Measurements from ENCODE around the gene MIDN.
A peak's percentile ranks its signal among the peaks of the same experiment; 100 is the strongest.

Gene MIDN

DNA sequence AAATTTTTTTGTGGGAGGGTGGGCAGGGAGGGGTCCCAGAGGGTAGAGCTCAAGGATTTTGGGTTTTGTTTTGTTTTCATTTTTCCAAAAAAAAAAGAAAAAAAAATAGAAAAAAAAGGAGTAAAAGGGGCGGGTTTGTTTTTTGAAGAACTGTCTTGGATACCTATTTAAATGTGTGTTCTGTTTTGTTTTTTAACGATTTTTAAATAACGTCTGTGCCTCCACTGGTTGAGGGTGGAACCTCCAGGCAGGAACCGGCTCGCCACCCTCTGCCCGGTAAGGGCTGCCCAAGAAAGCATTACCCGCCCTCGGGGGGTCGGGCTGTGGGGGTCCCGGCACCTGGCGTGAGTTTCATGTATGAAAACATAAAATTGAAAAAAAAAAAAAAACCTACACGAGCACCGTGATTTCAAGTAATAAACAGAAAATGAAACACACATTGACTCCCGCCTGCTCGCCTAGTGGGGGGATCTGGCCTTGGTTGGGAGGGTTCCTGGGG, 10.4 kb downstream of the MIDN start:
- DNase-seq (ENCODE audit: low spot score) = no peak

DNA sequence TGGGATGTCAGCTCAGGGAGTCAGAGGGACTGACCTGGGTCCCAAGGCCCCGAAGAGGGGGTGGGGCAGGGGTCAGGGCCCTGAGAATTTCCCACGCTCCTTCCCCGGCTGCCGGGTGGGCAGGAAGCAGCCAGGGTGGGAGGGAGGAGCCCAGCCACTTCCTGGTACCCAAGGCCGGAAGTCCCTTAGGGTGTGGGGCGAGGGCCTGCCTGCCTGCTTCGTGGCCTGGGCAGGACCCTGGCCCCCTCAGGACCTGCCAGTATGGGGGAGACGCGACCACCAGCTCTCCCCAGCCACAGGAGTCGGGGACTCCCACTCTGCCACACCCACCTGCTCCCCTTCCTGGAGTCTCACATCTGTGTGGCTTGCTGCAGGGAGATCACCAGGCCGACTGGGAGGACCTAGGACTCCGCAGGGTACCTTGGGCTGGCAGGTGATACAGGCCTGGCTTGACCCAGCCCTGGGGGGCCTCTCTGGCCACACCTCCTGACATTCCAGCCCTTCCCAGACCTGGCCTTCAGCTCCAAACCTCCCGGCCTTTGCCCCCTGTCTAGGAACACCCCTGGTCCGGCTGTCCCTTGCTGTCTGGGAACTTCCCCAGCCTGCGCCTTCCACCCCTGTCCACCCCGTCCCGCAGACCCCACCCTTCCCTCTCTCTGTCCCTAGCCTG, 11.0 kb downstream of the MIDN start:
- DNase-seq (ENCODE audit: low spot score) = peak; percentile 60

DNA sequence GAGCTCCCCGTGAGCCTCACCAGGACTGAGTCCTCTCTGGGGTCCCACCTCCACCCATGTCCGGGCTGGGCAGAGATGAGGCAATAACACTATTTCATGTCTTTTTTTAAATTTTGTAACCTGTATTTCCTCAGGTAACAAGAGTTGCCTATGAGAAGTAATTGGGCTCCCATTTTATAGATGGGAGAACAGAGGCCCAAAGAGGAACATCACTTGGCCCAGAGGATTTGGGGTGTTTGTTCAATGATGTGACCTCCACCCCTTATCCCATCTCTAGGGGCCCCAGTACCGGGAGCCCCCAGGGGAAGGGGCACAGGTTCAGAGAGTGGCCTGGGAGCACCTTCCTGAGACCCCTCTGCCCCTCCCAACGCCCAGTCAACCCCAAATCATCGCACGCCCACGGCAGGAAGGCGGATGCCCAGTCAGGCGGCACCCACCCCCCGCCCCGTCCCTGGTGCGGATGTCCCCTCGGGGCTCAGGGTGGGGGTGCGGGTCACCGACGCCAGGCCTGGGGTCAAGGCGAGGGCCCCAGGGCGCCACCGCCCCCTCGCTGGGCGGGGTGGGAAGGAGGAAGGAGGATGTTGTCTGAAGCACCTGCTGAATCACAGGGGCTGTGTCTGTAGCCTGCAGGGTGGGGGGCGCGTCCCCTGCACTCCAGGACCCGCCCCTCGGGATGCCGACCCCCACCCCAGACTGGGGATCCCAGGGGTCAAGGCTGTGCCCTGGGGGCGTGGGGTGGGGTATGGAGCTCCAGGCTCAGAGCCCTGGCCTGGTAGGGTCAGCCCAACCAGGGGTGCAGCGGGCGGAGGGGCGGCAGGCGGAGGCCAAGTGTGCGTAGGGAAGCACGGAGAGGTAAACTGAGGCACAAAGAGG, 11.7 kb downstream of the MIDN start:
- no peak for DNase-seq (ENCODE audit: low spot score)

DNA sequence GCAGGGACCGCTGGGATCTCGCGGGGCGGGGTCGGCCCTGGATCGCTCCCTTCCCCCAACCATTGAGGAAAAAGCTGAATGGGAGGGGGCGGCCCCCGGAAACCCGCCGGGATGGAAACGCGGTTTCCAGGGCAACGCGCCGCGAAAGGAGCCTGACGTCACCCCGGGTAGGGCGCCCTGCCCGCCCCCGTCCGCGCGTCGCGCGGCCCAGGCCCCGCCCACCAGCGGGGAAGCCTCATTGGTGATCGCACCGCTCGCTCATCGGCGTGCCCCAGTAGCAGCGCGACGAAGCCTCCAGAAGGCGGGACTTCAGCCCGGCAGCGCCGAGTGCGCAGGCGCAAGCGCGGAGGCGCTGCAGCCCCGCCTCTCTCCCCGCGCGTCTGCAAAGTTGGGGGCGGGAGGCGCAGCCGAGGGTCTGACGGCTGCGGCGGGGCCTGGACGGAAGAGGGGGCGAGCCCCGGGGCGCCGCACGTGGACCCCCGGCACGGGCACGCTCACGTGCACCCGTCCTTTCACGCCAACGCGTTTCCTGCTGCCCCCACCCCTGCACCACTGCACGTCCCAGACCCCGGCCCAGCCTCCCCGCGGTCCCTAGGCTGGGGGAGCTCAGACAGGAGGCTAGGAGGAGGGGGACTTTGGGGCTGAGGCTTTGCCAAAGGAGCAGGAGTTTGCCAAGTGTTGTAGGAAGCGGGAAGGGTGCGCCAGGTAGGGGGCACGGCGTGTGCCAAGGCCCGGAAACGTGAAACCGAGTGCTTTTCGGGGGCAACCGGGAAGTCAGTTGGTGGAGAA, 12.6 kb downstream of the MIDN start:
- DNase-seq (ENCODE audit: low spot score) = peak; percentile 98

DNA sequence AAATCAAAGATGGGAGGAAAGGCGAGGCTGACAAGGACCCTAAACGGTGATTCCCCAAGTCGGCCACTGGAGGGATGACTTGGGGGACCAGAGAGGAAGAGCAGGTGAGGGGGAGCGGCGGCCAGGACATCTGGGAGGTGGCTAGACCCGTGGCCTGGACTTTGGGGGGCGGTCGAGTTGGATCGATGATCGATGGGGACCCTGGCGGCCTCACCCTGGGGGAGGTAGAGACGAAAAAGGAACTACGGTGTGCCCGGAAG, 13.1 kb downstream of the MIDN start:
- no peak for DNase-seq (ENCODE audit: low spot score)

DNA sequence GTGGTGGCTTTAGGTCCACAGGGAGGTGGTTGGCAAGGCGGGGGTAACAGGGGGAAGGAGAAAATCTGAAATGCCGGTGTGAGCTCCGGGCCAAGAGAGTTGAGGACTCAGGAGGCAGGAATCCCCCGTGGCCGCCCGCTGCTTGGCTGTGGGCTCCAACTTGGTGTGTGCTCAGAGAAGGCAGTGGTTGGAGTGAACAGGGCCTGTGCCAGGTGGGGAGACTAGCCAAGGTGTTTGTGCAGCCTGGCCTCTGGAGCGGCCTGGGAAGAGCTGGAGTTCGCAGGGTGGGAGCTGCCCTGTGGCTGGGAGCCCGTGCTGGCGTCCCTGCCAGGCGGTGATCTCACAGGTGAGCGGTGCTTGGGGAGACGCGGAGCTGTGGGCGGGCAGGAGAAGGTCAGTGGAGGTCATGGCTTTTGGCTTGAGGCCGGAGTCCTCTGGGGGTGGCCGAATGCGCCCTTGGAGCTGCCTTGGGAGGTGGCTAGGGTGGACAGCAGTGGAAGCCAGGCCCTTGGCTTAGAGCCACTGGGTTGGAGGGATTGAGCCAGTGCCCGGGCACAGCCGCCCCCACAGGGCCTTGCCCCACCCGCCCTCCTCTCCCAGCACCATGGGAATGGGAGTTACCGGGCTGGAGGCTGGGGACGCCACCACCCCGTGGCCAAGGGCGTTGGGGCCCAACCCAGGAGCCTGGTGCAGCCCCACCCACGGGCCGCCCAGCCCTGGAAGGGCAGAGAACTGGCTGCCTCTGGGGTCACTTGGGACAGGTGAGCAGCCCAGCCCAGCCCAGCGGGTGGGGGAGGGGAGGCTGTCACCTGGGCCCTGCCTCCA, 13.6 kb downstream of the MIDN start:
- no peak for DNase-seq (ENCODE audit: low spot score)

DNA sequence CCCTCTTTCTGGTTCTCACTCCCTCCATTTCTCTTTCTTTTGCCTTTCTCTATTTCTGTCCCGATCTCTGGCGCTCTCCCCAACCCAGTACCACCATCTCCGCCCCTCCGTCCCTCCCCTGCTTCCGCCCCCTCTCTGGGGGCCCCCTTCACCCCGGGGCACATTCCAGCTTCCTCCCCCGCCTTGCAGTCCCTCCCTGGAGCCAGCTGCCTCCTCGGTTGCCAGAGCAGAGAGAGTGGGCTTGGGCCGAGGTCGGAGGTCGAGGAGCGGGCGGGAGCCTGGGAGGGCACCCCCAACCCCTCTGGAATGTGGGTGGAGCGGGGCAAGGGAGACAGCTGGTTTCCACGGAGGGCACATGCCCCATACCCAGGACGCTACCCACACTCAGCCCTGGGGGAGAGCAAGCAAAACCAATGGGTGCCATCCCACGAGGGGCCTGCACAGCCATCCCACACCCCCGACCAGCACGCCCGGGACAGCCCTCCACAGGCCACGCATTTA, 14.3 kb downstream of the MIDN start:
- no peak for DNase-seq (ENCODE audit: low spot score)

DNA sequence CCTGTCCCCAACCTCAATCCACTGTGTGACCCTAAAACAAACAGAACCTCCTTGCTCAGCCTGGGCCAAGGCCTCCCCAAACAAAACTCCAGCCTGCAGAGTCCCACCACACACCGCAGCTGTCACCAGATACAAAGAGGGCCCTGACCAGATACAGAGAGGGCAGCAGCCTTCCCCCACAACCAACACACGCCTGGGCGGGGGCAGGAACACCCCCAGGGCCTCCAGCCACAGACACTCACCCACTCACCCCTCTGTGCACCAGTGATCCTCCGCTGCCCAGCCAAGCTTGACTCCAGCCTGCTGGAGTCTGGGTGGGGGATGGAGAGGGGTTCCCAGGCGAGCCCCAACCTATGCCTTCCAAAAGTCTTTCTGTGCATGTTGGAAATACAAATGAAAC, 14.8 kb downstream of the MIDN start:
- DNase-seq (ENCODE audit: low spot score) = no peak

DNA sequence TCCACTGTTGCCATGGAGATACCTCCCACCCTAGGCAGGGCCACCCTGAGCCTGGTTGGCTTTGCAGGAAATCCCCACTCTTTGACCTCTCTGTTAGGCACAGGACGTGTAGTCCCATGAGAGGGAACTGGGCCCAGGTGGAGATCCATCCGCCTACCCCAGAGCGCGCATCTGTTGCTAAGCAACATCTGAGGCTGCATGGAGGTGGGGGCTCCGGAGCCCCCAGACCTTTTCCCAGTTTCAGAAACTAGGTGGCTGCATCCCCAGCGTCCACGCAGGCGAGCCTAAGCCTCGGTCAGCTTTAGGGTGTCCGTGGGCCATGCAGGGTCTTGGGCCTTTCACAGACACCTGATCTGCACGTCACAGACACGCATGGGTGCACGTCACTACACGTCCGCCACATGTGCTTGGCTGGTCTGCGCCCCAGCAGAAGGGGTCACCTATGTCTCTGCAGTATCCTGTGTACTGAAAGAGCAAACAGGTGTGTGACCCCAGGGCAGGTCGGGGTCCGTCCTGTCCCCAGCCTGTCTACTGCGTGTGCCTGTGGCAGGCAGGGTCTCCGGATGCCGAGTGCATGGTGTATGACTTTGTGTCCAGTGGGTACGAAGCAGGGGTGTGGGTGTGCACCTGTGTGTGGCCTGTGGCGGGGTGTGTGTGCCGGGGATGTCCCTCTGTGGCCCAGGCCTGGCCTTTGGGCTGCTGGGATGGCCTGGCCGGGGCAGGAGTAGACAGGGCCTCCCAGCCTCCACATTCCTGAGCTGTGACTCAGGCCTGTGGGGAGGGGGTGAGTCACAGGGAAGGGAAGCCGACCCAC, 16.6 kb downstream of the MIDN start:
- peak; percentile 94 for DNase-seq (ENCODE audit: low spot score)

DNA sequence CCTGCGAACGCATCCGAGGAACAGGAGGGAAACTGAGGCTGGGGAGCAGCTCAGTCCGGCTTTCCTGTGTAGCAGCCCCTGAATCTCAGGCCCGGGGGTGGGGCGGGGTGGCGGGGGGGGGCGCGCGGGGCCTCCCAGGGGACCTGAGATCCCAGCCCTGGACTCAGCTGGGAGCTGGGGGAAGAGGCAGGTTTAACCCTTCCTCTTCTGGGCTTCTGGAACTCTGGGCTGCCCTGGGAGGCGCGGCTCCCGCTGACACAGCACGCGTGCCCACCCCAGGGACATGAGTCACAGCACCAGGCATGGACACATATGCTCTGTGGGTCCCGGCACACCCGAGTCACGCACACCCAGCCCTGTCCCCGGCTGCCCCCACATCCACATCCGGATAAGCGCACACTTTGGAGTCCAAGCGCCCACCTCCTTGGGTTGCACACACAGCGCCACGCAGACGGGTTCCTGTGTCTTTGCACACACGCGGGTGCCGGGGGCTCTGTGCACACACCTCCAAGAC, 17.3 kb downstream of the MIDN start:
- peak; percentile 93 for DNase-seq (ENCODE audit: low spot score)

DNA sequence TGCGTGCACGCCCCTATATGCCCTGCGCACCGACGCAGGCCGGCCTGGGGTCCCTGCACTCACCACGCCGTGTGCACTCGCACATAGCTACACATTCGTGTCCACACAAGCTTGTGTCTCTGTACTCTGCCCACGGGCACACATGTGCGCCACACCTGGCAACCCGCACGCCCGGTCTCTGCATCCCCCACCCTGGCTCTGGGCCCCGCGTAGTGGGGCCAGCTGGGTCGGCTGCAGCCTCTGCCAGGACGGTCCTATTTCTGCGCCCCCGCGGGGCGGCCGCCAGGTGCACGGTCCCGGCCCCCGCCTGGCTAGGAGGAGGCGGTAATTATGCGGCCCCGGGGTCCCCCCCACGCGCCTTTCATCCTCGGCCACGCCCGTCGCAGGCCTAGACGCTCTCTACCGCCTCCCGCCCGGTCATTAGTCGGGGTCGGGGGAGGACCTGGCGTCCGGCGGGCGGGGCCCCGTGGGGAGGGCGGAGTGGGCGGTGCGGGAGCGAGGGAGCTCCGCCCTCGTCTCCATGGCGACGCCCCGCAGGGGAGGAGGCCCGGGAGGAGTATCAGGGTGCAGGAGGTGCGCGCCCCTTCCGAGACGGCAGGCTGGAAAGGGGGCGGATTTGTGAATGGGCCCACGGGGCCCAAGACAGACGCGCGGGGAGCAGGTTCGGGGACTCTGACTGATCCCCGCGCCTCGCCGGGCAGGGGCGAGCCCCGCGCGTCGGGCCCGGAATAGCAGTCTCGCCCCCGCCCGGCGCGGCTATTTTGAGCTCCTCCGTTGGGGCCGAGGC, 17.9 kb downstream of the MIDN start:
- DNase-seq (ENCODE audit: low spot score) = peak; percentile 95

DNA sequence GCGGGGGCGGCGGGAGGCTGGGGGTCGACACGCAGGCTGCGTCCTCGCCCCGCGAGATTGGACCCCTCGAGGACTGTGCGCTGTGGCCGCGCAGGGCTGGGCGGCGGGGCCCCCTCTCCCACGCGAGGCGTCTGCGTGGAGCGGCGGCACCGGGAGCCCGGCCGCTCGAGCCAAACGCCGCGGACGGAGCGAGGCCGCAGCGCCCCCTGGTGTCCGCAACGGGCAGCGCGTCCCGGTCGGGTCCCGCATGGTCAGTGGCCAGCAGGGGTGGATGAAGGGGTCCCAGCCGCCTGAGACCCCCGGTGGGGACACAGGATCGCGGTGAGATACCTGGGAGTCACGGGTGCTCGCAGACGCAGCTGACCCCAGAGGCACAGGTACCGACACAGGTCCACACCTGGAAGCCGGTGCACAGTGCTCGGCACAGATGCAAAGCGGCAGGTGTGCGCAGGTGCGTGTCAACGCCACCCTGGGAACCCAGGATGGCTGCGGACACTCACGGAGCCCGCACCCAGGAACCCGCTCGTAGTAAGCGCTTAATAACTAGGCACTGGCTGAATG, 18.6 kb downstream of the MIDN start:
- DNase-seq (ENCODE audit: low spot score) = peak; percentile 79

DNA sequence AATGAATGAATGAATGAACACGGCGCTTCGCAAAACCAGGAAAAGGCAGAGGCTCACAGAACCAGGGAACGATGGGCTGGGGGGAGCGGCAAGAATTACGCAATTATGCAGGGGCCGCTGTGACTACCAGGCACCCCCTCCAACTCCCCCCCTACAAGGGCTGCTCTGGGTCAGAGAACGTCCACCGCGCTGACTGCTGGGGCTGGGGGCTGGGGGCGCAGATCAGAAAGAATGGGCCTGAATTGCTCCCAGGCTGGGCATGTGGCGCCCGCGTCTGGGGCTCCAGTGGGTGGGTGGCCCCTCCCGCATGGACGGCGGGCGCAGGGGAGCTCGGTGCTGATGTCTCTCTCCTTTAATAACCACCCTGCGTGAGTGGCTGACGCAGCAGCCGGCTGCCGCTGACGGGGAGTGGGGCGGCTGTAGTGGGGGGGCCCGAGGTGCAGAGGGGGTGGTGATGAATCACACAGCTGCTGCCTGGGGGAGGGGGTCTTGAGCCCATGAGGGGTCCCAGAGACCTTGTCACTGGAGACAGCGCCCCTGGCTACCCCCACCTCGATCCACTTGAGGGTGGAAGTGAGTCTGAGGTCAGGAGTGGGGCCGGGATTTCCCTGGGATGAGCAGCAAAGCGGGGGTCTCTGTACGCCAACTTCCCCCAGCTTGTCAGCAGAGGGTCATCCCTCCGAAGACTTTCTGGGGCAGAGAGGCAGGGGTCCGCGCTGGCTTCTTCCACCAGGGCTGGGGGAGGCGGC, 19.3 kb downstream of the MIDN start:
- no peak for DNase-seq (ENCODE audit: low spot score)

DNA sequence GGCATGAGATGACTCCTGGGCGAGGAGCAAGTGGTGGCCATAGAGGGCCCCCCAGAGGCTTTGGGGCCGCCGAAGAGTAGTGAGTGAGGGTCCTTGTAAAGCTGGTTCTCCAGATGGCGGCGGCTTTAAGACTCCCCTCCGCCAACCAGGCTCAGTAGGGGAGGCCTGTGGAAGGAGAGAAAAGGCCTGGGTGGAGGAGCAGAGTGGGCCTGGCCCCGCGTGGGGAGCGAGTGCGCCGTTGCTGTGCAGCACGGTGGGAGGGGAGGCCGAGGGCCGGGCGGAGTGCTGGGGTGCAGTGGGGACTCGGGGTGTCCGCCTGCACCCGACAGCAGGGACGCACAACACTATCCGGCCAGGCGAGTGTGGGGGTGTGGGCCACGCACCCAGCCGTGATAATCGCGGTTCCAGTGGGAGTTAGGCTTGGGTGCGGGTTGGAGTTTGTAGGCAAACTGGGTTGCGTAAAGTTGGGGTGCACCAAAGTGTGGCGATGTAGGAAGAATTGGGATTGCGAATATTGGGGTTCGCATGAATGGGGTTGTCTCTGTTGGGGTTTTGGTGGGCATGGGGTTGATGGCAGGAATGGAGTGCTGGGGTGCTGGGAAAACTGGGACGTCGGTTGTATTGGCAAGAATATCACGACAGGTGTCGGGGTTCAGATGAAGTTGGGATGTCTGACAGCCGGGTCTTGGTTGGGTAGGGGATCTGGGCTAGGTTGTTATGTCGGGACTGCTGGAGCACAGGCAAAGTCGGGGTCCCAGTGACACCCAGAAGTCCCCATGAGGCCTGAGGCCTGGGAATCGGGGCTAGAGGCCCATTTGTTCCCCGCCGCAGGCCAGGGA, 20.1 kb downstream of the MIDN start:
- DNase-seq (ENCODE audit: low spot score) = no peak

DNA sequence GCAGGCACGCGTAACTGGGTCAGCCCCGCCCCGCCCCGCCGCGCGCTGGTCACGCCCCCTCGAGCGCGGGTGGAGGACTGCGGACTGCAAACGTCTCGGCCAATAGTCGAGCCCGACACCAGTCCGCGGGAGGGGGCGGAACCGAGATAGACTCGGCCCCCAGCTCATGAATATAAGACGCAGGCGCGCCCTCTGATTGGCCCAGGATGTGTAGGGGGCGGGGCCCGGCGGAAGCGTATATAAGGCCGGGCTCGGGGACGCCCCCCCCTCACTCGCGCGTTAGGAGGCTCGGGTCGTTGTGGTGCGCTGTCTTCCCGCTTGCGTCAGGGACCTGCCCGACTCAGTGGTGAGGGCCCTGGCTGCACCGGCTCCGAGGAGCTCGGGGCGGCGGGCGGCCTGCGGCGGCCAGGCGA, 20.7 kb downstream of the MIDN start, which contains the start of gene CIRBP:
Gene CIRBP (plus strand): TSS at position 268 of the 413 bp plus-strand sequence. CDS start 1,602 bp downstream, outside the sequence.
- DNase-seq (ENCODE audit: low spot score) = peak; percentile 98

DNA sequence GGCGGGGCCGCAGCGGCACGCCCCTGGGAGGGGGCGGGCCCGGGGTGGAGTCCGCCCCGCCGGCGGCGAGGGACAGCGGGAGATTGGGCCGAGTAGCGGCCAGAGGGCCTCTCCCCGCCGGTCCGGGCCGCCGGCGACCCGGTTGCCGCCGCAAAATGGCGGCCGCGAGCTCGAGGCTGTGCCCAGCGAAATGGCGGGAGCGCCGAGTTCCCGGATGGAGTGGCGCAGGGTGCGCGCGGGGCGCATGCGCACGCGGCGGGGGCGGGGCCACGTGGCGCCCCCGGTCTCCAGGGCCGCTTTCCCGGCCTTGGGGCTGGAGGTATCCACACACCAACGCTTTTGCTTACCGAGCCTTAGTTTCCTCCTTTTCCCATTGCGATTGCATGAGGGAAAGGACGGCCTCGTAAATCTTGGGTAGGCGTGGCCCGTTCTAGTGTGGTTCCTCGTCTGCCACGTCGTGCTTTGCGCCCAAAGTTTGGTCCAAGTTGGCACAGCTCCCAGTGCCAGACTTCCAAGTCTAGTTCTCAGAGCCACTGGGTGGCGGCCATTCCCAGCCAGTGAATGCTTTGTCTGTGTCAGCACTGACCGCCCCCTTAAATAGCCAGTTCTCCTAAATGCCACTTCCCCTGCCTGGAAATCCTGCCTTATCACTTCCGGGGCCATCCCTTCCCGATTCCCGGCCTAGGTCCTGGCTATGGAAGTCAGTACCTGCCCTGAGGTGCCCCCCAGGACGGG, 21.3 kb downstream of the MIDN start:
- peak; percentile 90 for DNase-seq (ENCODE audit: low spot score)
